WERI-Rb-1 (cell line): ENCODE results near the gene PDLIM1.

ENCODE experiments used
- DNase-seq: peaks from one replicate; pipeline ENCODE4 v3.0.0-alpha.2; 2020
- H3K27ac ChIP-seq: fragments of 250-450 bp; sonication (Bioruptor Pico); 2 replicates; pipeline ENCODE4 v1.5.1; 2020; ENCODE audit warnings: mild to moderate bottlenecking, moderate library complexity
- H3K27me3 ChIP-seq: fragments of 250-450 bp; sonication (Bioruptor Pico); 2 replicates; pipeline ENCODE4 v1.5.1; 2021; ENCODE audit warnings: mild to moderate bottlenecking, low read depth, moderate library complexity; ENCODE audit not compliant: insufficient read depth, severe bottlenecking
- H3K36me3 ChIP-seq: fragments of 250-450 bp; sonication (Bioruptor Pico); 2 replicates; pipeline ENCODE4 v1.5.1; 2020; ENCODE audit warnings: mild to moderate bottlenecking, moderate library complexity
- H3K4me3 ChIP-seq: 2 replicates; pipeline ENCODE4 v1.5.1; 2011; ENCODE audit warnings: low read depth, mild to moderate bottlenecking, control low read depth, low read length
- H3K9me3 ChIP-seq: fragments of 250-450 bp; sonication (Bioruptor Pico); 2 replicates; pipeline ENCODE4 v1.5.1; 2021; ENCODE audit warnings: mild to moderate bottlenecking, moderate library complexity; ENCODE audit not compliant: severe bottlenecking
- TF ChIP-seq, protein P1 (sequence below): IDR thresholded peaks from 2 replicates; pipeline ENCODE4 v1.5.1; 2011; ENCODE audit warnings: low read depth, mild to moderate bottlenecking, control low read depth, inconsistent platforms, low read length

PDLIM1 gene

GRCh38 chr10:95334805-95335144 is 44.0 kb upstream of the PDLIM1 start:
- H3K27ac ChIP-seq, result no peak overlapping the region

DNA sequence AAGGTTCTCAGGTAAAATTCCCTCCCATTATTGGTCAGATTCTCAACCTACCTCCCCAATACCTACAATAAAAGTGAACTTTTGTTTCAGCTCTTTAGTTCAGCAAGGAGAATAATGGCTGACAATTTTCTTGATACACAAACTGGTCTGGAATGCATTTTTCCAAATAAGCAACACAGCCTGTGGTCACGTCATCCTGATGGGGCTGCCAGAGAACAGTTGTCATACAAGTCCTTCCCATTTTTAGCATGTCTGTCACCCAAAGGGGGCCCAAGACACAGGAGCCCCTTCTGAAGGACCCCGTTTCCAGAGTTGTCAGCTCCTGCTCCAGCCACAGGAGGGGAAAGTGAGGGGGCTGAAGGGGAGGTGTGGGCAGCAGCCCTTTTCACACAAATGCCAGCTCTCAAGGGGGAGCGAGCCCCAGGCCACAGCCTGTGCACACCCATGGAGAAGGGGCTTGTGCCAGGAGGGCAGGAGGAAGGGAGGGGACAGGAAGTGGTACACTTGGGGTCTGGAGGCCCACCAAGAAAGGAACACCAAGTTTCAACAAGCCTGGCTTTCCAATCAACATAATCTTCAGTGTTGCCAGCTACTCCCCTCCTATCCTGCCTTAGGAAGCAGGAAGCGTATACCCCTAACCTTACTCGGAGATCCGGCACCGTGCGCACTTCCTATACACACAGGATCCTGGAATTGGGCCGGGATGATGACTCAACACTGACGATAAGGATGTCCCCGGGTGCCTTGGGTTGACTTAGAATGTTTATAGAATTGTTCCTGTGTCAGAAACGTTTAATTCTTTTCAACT is 43.4 kb upstream of the PDLIM1 start:
- Histone ChIP-seq H3K27me3 (no peaks in the 10 kb centered on the region), H3K27ac (no peak overlapping the region), H3K4me3 (no peak overlapping the region), H3K9me3 (no peaks in the 10 kb centered on the region), H3K36me3 (no peaks in the 10 kb centered on the region)
- TF ChIP-seq, protein P1, sequence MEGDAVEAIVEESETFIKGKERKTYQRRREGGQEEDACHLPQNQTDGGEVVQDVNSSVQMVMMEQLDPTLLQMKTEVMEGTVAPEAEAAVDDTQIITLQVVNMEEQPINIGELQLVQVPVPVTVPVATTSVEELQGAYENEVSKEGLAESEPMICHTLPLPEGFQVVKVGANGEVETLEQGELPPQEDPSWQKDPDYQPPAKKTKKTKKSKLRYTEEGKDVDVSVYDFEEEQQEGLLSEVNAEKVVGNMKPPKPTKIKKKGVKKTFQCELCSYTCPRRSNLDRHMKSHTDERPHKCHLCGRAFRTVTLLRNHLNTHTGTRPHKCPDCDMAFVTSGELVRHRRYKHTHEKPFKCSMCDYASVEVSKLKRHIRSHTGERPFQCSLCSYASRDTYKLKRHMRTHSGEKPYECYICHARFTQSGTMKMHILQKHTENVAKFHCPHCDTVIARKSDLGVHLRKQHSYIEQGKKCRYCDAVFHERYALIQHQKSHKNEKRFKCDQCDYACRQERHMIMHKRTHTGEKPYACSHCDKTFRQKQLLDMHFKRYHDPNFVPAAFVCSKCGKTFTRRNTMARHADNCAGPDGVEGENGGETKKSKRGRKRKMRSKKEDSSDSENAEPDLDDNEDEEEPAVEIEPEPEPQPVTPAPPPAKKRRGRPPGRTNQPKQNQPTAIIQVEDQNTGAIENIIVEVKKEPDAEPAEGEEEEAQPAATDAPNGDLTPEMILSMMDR, result no peak
- no peak for DNase-seq

More at GRCh38 chr10:95334805-95335144, 44.0 kb upstream of the PDLIM1 start:
- TF ChIP-seq, protein P1, result no peak
- Histone ChIP-seq H3K4me3 (no peak overlapping the region), H3K9me3 (no peaks in the 10 kb centered on the region), H3K27me3 (no peaks in the 10 kb centered on the region), H3K36me3 (no peaks in the 10 kb centered on the region)
- DNase-seq, result no peak

GRCh38 chr10:95332666-95333249 is 42.0 kb upstream of the PDLIM1 start:
- Histone ChIP-seq H3K27ac (no peak overlapping the region), H3K36me3 (no peaks in the 10 kb centered on the region)
- no peak for DNase-seq

GRCh38 chr10:95331596-95332130 is 40.9 kb upstream of the PDLIM1 start:
- Histone ChIP-seq H3K4me3 (no peak overlapping the region), H3K36me3 (no peaks in the 10 kb centered on the region), H3K27ac (no peak overlapping the region), H3K27me3 (no peaks in the 10 kb centered on the region), H3K9me3 (no peaks in the 10 kb centered on the region)
- DNase-seq, result no peak
- TF ChIP-seq, protein P1, result no peak

More at GRCh38 chr10:95332666-95333249, 42.0 kb upstream of the PDLIM1 start:
- H3K27me3 ChIP-seq, result no peaks in the 10 kb centered on the region
- no peak overlapping the region for H3K4me3 ChIP-seq
- TF ChIP-seq, protein P1, result no peak
- no peaks in the 10 kb centered on the region for H3K9me3 ChIP-seq

- TF ChIP-seq, protein P1, result no peak
- no peak for DNase-seq
- no peaks in the 10 kb centered on the region for H3K27me3 ChIP-seq
- H3K9me3 ChIP-seq, result no peaks in the 10 kb centered on the region
- no peak overlapping the region for H3K4me3 ChIP-seq
- no peaks in the 10 kb centered on the region for H3K36me3 ChIP-seq
- no peak overlapping the region for H3K27ac ChIP-seq
These were observed 40.2 kb upstream of the PDLIM1 start for GRCh38 chr10:95330966-95331453.
